Hepatic stellate cell (primary cell): ENCODE results near the gene ELMOD3.
"Not testable (repeated sequence)": the region's sequence is repeated elsewhere in the genome, so short reads cannot be mapped to it uniquely, and the experiment has no call there.

Source experiments
- DNase-seq: peaks from one replicate; pipeline ENCODE4 v3.0.0; 2011; ENCODE audit warnings: low spot score

ELMOD3 gene

GRCh38 chr2:85354286-85355072, at the start of gene ELMOD3, which contains the start of gene RETSAT:
Gene ELMOD3 (plus strand): TSS chr2:85354769. CDS start chr2:85357199, 2,430 bp downstream.
Gene RETSAT (minus strand): TSS chr2:85354528. CDS start chr2:85354507, 21 bp downstream.
- DNase-seq, result peak; percentile 97

GRCh38 chr2:85307527-85307897, 47.1 kb upstream of the ELMOD3 start:
- no peak for DNase-seq

- no peak for DNase-seq
These were observed 46.4 kb upstream of the ELMOD3 start for GRCh38 chr2:85308201-85308600.

- DNase-seq, result no peak
These were observed 45.5 kb upstream of the ELMOD3 start for GRCh38 chr2:85308896-85309555.

- no peak for DNase-seq
These were observed 44.8 kb upstream of the ELMOD3 start for GRCh38 chr2:85309699-85310321.

GRCh38 chr2:85310330-85310729, 44.2 kb upstream of the ELMOD3 start:
- no peak for DNase-seq

GRCh38 chr2:85312404-85312803, 42.2 kb upstream of the ELMOD3 start:
- DNase-seq, result no peak

- DNase-seq, result no peak
These were observed 39.7 kb upstream of the ELMOD3 start for GRCh38 chr2:85314884-85315242.

- DNase-seq, result not testable (repeated sequence)
These were observed 38.6 kb upstream of the ELMOD3 start for GRCh38 chr2:85315921-85316320.

- DNase-seq, result no peak
These were observed 36.1 kb upstream of the ELMOD3 start for GRCh38 chr2:85318222-85319074.

- no peak for DNase-seq
These were observed 34.8 kb upstream of the ELMOD3 start for GRCh38 chr2:85319796-85320195.

- DNase-seq, result no peak
These were observed 31.1 kb upstream of the ELMOD3 start for GRCh38 chr2:85323351-85323987.

- DNase-seq, result not testable (repeated sequence)
These were observed 30.6 kb upstream of the ELMOD3 start for GRCh38 chr2:85323988-85324367.

- DNase-seq, result no peak
These were observed 29.7 kb upstream of the ELMOD3 start for GRCh38 chr2:85324639-85325465.

- DNase-seq, result no peak
These were observed 29.1 kb upstream of the ELMOD3 start for GRCh38 chr2:85325466-85325811.

GRCh38 chr2:85326406-85327159, 28.0 kb upstream of the ELMOD3 start:
- DNase-seq, result no peak

GRCh38 chr2:85327160-85327821, 27.3 kb upstream of the ELMOD3 start:
- no peak for DNase-seq

GRCh38 chr2:85327822-85328617, 26.5 kb upstream of the ELMOD3 start, which contains the start of gene TGOLN2:
Gene TGOLN2 (minus strand): TSS chr2:85327989. CDS start chr2:85327962, 27 bp downstream.
- DNase-seq, result peak; percentile 98
